ENCODE measurements around the gene PHACTR1.

The PHACTR1 gene

DNA sequence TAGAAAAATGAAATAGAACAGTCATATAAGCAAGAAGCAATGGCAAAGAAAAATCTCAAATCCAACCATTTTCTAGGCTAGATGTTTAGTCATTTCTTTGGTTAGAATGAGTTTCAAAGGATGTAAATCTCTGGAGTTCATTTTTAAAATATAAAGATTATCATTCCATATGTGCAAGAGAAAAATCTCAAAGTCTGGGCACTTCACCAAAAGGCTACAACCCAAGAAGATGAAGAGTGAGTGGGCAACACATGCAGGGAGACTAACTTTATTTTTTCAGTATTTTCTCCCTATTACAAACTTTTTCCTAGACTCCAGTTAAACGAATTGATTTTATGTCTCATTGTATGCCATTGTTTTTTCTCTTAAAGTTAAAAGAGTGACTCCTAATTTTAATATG lies 83.6 kb downstream of the PHACTR1 start:
- DNase-seq (ENCODE audit: extremely low spot score) = no peak
- no peak for TF ChIP-seq FOXK2 (IDR thresholded peaks at IDR 0.05)
- TF ChIP-seq FOXM1 (IDR thresholded peaks at IDR 0.05; ENCODE audit: borderline replicate concordance) = no peak
- TF ChIP-seq LEF1 (IDR thresholded peaks at IDR 0.05; ENCODE audit: borderline replicate concordance) = no peak
- no peak for TF ChIP-seq SP1 (IDR thresholded peaks at IDR 0.05)
- no peak for TF ChIP-seq TARDBP (IDR thresholded peaks at IDR 0.05)
- ChIA-PET POLR2A (no interaction called here), CTCF (no interaction called here)

DNA sequence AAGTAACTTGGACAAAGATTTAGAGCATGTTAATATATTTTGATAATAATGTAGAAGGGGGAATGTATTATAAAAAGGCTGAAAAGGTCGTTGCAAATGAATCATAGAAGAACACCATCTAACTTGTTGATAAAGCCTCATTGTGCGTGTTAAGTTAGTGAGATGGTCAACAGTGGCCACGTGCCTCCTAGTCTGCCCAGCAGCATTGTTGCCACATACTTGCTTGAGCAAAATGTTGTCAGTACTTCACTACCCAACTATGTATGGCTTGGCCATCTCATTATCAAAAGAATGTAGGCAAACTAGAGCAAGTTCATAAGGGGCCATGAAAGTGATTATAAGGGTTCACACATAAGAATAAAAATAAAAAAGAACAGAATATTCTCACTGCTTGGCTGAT lies 84.6 kb downstream of the PHACTR1 start:
- TF ChIP-seq FOXM1 (IDR thresholded peaks at IDR 0.05; ENCODE audit: borderline replicate concordance) (no peak), FOXK2 (IDR thresholded peaks at IDR 0.05) (no peak), NFRKB (IDR thresholded peaks at IDR 0.05) (no peak), ELF4 (IDR thresholded peaks at IDR 0.05) (no peak), FOXA1 (IDR thresholded peaks at IDR 0.05) (no peak), SUZ12 (IDR thresholded peaks at IDR 0.05) (no peak), CTBP1 (IDR thresholded peaks at IDR 0.05; ENCODE audit: borderline replicate concordance) (no peak), BHLHE40 (IDR thresholded peaks at IDR 0.05; ENCODE audit: borderline replicate concordance) (no peak), SP1 (IDR thresholded peaks at IDR 0.05) (no peak), ZNF384 (IDR thresholded peaks at IDR 0.05) (no peak), LEF1 (IDR thresholded peaks at IDR 0.05; ENCODE audit: borderline replicate concordance) (no peak), L3MBTL2 (conservative IDR thresholded peaks at IDR 0.05) (no peak)
- TF ChIP-seq, protein P1, sequence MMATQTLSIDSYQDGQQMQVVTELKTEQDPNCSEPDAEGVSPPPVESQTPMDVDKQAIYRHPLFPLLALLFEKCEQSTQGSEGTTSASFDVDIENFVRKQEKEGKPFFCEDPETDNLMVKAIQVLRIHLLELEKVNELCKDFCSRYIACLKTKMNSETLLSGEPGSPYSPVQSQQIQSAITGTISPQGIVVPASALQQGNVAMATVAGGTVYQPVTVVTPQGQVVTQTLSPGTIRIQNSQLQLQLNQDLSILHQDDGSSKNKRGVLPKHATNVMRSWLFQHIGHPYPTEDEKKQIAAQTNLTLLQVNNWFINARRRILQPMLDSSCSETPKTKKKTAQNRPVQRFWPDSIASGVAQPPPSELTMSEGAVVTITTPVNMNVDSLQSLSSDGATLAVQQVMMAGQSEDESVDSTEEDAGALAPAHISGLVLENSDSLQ (IDR thresholded peaks at IDR 0.05) = no peak
- ChIA-PET CTCF (no interaction called here), POLR2A (no interaction called here)
- no peak for DNase-seq (ENCODE audit: extremely low spot score)

DNA sequence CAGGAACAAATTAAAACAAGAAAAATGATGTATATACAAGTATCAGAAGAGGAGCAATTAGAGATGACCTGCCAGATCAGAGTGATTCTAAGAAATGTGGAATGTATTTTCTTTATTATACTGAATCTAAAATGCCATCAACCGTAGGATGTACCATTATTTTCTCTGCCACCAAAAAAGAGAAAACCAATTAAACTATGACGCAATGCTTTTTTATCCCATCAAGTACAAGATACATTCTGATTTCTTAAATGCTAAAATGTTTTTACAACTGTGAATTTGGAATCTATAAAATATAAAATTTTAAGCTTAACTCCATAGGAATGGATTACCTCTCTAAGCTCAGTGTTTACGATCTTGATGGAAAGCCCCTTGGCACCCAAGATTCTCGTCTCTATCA lies 85.9 kb downstream of the PHACTR1 start:
- TF ChIP-seq ZNF384 (IDR thresholded peaks at IDR 0.05) = no peak
- TF ChIP-seq SP1 (IDR thresholded peaks at IDR 0.05) = no peak
- no peak for TF ChIP-seq LEF1 (IDR thresholded peaks at IDR 0.05; ENCODE audit: borderline replicate concordance)
- TF ChIP-seq FOXA1 (IDR thresholded peaks at IDR 0.05) = no peak
- CTCF ChIA-PET = no interaction called here
- no peak for DNase-seq (ENCODE audit: extremely low spot score)
- POLR2A ChIA-PET = no interaction called here

DNA sequence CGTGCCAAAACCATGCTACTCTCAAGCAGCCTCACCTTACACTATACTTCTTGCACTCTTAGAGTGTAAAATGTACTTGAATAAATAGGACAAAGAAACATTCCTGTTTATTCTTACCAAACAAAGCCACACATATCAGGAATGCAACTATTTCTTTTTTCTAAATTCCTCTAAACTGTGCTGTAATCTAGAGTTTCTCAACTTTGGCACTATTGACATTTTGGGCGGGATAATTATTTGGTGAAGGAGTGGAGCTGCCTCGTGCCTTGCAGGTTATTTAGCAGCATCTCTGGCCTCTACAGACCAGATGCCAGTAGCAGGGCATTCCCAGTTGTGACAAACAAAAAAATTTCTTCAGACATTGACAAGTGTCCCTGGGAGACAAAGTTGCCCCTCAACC lies 86.9 kb downstream of the PHACTR1 start:
- ChIA-PET CTCF (no interaction called here), POLR2A (no interaction called here)
- no peak for TF ChIP-seq ZNF384 (IDR thresholded peaks at IDR 0.05)
- TF ChIP-seq NFRKB (IDR thresholded peaks at IDR 0.05) = no peak
- no peak for TF ChIP-seq ARNT (IDR thresholded peaks at IDR 0.05)
- TF ChIP-seq SP1 (IDR thresholded peaks at IDR 0.05) = no peak
- no peak for TF ChIP-seq FOXA1 (IDR thresholded peaks at IDR 0.05)
- no peak for TF ChIP-seq L3MBTL2 (conservative IDR thresholded peaks at IDR 0.05)
- no peak for TF ChIP-seq FOXM1 (IDR thresholded peaks at IDR 0.05; ENCODE audit: borderline replicate concordance)
- TF ChIP-seq BHLHE40 (IDR thresholded peaks at IDR 0.05; ENCODE audit: borderline replicate concordance) = no peak
- no peak for TF ChIP-seq CTBP1 (IDR thresholded peaks at IDR 0.05; ENCODE audit: borderline replicate concordance)
- TF ChIP-seq ELF4 (IDR thresholded peaks at IDR 0.05) = no peak
- TF ChIP-seq FOXK2 (IDR thresholded peaks at IDR 0.05) = no peak
- TF ChIP-seq, protein P1 (IDR thresholded peaks at IDR 0.05) = no peak
- no peak for DNase-seq (ENCODE audit: extremely low spot score)

DNA sequence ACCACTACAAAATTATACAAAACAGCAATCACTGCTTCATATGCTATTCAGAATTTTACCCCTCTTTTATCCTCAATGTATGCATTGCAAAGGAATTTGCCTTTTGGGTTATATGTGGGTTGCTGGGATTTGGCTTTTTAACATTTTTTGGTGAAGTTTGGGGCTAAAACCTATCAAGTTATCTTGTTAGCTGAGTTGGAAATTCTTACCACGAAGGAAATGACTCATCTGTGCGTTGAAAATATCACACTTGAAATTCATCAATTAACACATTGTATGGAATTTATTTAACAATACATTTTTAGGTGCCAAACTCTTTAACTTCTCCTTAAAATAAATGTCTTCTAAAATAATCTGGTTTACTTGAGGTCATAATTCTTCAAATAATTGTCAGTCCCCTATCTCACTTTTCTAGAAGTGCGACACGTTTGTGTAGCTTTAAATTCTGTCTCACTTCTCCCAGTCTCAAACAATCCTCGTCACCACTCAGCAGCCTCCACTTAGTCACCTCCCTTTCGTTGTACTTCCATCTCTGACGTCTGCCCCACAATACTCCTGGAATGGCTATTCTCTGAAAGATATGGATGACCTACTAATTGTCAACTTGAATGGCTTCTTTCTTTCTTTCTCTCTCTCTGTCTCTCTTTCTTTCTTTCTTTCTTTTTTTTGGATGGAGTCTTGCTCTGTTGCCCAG lies 88.5 kb downstream of the PHACTR1 start:
- DNase-seq (ENCODE audit: extremely low spot score) = no peak
- no peak for TF ChIP-seq NFRKB (IDR thresholded peaks at IDR 0.05)
- TF ChIP-seq SP1 (IDR thresholded peaks at IDR 0.05) = no peak
- TF ChIP-seq SUZ12 (IDR thresholded peaks at IDR 0.05) = no peak
- no peak for TF ChIP-seq TARDBP (IDR thresholded peaks at IDR 0.05)
- no peak for TF ChIP-seq ARNT (IDR thresholded peaks at IDR 0.05)
- no peak for TF ChIP-seq FOXK2 (IDR thresholded peaks at IDR 0.05)
- no peak for TF ChIP-seq FOXA1 (IDR thresholded peaks at IDR 0.05)
- TF ChIP-seq L3MBTL2 (conservative IDR thresholded peaks at IDR 0.05) = no peak
- no peak for TF ChIP-seq ELF4 (IDR thresholded peaks at IDR 0.05)
- TF ChIP-seq FOXM1 (IDR thresholded peaks at IDR 0.05; ENCODE audit: borderline replicate concordance) = no peak
- no peak for TF ChIP-seq HDGF (IDR thresholded peaks at IDR 0.05; ENCODE audit: borderline replicate concordance)
- TF ChIP-seq, protein P1 (IDR thresholded peaks at IDR 0.05) = no peak
- TF ChIP-seq CTBP1 (IDR thresholded peaks at IDR 0.05; ENCODE audit: borderline replicate concordance) = no peak
- no peak for TF ChIP-seq BHLHE40 (IDR thresholded peaks at IDR 0.05; ENCODE audit: borderline replicate concordance)
- no peak for TF ChIP-seq ZNF384 (IDR thresholded peaks at IDR 0.05)
- TF ChIP-seq LEF1 (IDR thresholded peaks at IDR 0.05; ENCODE audit: borderline replicate concordance) = no peak
- CTCF ChIA-PET = no interaction called here
- POLR2A ChIA-PET = no interaction called here

DNA sequence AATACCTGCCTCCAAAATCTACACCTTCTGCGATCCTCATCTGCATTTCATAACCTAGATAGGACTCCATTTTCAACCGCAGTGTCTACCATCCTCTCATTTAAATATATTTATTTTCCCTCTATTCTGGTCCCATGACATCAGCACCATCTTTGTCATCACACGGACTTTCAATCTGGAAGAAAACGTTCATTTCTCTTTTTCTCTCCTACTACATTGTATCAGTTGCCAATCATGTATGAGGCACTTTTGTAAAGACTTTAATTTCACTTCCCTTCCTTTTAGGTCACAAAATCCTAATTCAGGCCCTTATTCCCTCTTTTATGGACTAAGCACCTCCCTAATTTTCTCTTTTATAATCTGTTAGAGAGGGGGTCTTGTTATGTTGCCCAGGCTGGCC lies 89.6 kb downstream of the PHACTR1 start:
- ChIA-PET CTCF (no interaction called here), POLR2A (interaction anchor here (0.6 kb wide), 1 partner anchor 1536 kb away, joined by 3 read pairs; no protein-coding TSS in a partner anchor)
- TF ChIP-seq SP1 (IDR thresholded peaks at IDR 0.05) (no peak), FOXA1 (IDR thresholded peaks at IDR 0.05) (no peak), ELF4 (IDR thresholded peaks at IDR 0.05) (no peak), SUZ12 (IDR thresholded peaks at IDR 0.05) (no peak), TARDBP (IDR thresholded peaks at IDR 0.05) (no peak)
- TF ChIP-seq, protein P1 (IDR thresholded peaks at IDR 0.05) = no peak
- no peak for DNase-seq (ENCODE audit: extremely low spot score)
